SK-N-SH treated with all-trans-retinoic acid at 6 μM for 48 hours (cell line): Measurements from ENCODE around the gene TTLL10.
"Not testable (repeated sequence)": the region's sequence is repeated elsewhere in the genome, so short reads cannot be mapped to it uniquely, and the experiment has no call there.

Source experiments
- CSDC2 ChIP-seq: fragments of 250-450 bp; sonication (Bioruptor Pico); IDR thresholded peaks from 2 replicates; pipeline ENCODE4 v1.5.0; 2020; ENCODE audit warnings: mild to moderate bottlenecking, moderate library complexity
- ESRRG ChIP-seq: fragments of 250-450 bp; sonication (Bioruptor Pico); IDR thresholded peaks from 2 replicates; pipeline ENCODE4 v1.6.1; 2021; ENCODE audit warnings: mild to moderate bottlenecking
- ZC3H10 ChIP-seq: fragments of 250-450 bp; sonication (Bioruptor Pico); IDR thresholded peaks from 2 replicates; pipeline ENCODE4 v1.5.1; 2021; ENCODE audit warnings: mild to moderate bottlenecking, moderate library complexity
- ZFP30 ChIP-seq: fragments of 450-650 bp; formaldehyde crosslinking; IDR thresholded peaks from 2 replicates; pipeline ENCODE4 v1.5.0; 2022; ENCODE audit warnings: mild to moderate bottlenecking, moderate library complexity
- TF ChIP-seq, protein P1 (sequence below): fragments of 250-450 bp; sonication (Bioruptor Pico); IDR thresholded peaks from 2 replicates; pipeline ENCODE4 v1.8.0; 2021; ENCODE audit warnings: low read depth, mild to moderate bottlenecking, moderate library complexity, borderline replicate concordance
- TF ChIP-seq, protein P2 (sequence below): fragments of 250-450 bp; sonication (Bioruptor Pico); IDR thresholded peaks from 2 replicates; pipeline ENCODE4 v1.5.1; 2020; ENCODE audit warnings: low read depth, mild to moderate bottlenecking, moderate library complexity

- not testable (repeated sequence) for TF ChIP-seq CSDC2 (CRISPR knock-in tag); ZFP30; ESRRG (CRISPR knock-in tag); ZC3H10 (CRISPR knock-in tag)
- TF ChIP-seq, protein P1, sequence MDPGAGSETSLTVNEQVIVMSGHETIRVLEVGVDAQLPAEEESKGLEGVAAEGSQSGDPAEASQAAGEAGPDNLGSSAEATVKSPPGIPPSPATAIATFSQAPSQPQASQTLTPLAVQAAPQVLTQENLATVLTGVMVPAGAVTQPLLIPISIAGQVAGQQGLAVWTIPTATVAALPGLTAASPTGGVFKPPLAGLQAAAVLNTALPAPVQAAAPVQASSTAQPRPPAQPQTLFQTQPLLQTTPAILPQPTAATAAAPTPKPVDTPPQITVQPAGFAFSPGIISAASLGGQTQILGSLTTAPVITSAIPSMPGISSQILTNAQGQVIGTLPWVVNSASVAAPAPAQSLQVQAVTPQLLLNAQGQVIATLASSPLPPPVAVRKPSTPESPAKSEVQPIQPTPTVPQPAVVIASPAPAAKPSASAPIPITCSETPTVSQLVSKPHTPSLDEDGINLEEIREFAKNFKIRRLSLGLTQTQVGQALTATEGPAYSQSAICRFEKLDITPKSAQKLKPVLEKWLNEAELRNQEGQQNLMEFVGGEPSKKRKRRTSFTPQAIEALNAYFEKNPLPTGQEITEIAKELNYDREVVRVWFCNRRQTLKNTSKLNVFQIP, result not testable (repeated sequence)
- TF ChIP-seq, protein P2, sequence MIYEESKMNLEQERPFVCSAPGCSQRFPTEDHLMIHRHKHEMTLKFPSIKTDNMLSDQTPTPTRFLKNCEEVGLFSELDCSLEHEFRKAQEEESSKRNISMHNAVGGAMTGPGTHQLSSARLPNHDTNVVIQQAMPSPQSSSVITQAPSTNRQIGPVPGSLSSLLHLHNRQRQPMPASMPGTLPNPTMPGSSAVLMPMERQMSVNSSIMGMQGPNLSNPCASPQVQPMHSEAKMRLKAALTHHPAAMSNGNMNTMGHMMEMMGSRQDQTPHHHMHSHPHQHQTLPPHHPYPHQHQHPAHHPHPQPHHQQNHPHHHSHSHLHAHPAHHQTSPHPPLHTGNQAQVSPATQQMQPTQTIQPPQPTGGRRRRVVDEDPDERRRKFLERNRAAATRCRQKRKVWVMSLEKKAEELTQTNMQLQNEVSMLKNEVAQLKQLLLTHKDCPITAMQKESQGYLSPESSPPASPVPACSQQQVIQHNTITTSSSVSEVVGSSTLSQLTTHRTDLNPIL (CRISPR knock-in tag), result not testable (repeated sequence)
Observed at GRCh38 chr1:1142352-1142751, 31.3 kb upstream of the TTLL10 start.
